ENCODE data around the gene RBCK1.
"Not testable (repeated sequence)": the region's sequence is repeated elsewhere in the genome, so short reads cannot be mapped to it uniquely, and the experiment has no call there.

The RBCK1 gene

GRCh38 chr20:407953-408842 lies at the start of gene RBCK1:
Gene RBCK1 (plus strand): TSS chr20:408299. CDS start chr20:408758, 459 bp downstream.
- peak; percentile 78 for DNase-seq (ENCODE audit: low read depth)

GRCh38 chr20:358891-359555 lies 49.1 kb upstream of the RBCK1 start:
- DNase-seq (ENCODE audit: low read depth), result no peak

- DNase-seq (ENCODE audit: low read depth), result no peak
Observed at GRCh38 chr20:361561-361960, 46.5 kb upstream of the RBCK1 start.

- DNase-seq (ENCODE audit: low read depth), result no peak
Observed at GRCh38 chr20:362271-363254, 45.5 kb upstream of the RBCK1 start.

- no peak for DNase-seq (ENCODE audit: low read depth)
Observed at GRCh38 chr20:363319-364078, 44.6 kb upstream of the RBCK1 start.

- no peak for DNase-seq (ENCODE audit: low read depth)
Observed at GRCh38 chr20:364905-365794, 42.9 kb upstream of the RBCK1 start.

GRCh38 chr20:366041-366718 lies 41.9 kb upstream of the RBCK1 start:
- DNase-seq (ENCODE audit: low read depth), result no peak

- no peak for DNase-seq (ENCODE audit: low read depth)
Observed at GRCh38 chr20:366719-367485, 41.2 kb upstream of the RBCK1 start.

GRCh38 chr20:367486-367887 lies 40.6 kb upstream of the RBCK1 start:
- DNase-seq (ENCODE audit: low read depth), result no peak

GRCh38 chr20:368915-369314 lies 39.2 kb upstream of the RBCK1 start:
- DNase-seq (ENCODE audit: low read depth), result no peak

GRCh38 chr20:370151-370600 lies 37.9 kb upstream of the RBCK1 start:
- no peak for DNase-seq (ENCODE audit: low read depth)

- DNase-seq (ENCODE audit: low read depth), result no peak
Observed at GRCh38 chr20:370977-371754, 36.9 kb upstream of the RBCK1 start.

- no peak for DNase-seq (ENCODE audit: low read depth)
Observed at GRCh38 chr20:371755-372542, 36.1 kb upstream of the RBCK1 start.

GRCh38 chr20:372543-373082 lies 35.5 kb upstream of the RBCK1 start:
- not testable (repeated sequence) for DNase-seq (ENCODE audit: low read depth)

GRCh38 chr20:373171-373890 lies 34.8 kb upstream of the RBCK1 start:
- no peak for DNase-seq (ENCODE audit: low read depth)

GRCh38 chr20:375265-375889 lies 32.7 kb upstream of the RBCK1 start:
- DNase-seq (ENCODE audit: low read depth), result no peak

All from stimulated activated CD8-positive, alpha-beta memory T cell treated with anti-CD3 and anti-CD28 coated beads, Interleukin-15, amount 100 ng/mL, for 1 hour (primary cell).